ENCODE results near the gene CEP63.

Gene CEP63

DNA sequence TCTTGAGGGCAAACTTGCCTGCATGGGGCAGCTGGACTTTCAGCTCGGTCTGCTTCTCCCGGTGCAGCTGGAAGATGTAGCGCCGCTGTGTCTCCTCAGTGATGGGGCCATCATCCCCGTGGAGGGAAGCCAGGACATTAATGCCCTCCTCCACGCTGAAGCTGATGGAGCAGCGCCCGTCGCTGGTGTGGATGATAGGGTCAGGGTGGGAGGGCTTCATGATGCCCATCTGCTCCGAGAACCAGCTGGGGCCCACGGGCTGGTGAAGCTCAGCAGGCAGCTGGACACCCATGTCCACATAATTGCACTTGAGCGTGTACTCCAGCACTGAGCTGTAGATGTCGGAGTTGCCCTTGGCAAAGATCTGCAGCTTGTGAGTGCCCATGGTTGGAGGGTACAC, 118.1 kb downstream of the CEP63 start:
- H3K27ac ChIP-seq: no peak overlapping the region
- DNase-seq (ENCODE audit: low spot score): no peak
- TF ChIP-seq CTCF (IDR thresholded peaks at IDR 0.05): no peak
- no peak overlapping the region for H3K4me3 ChIP-seq

DNA sequence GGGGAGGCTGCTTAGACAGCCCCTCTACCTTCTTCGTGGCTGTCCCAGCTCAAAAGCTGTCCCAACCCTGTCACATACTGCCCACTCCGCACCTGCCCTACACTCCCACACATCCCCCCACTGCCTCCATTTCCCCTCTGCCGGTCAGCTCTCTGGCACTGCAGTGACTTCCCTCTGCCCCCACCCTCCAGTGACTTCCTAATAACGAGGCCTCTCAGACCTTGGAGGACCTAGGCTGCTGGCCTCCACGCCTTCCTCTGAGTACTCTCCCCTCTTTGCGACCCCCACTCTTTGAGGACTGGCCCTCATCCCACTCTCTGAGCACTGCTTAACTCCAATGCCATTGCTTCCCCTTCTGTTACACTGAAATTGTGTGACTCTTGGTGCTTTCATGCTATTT, 119.7 kb downstream of the CEP63 start:
- DNase-seq (ENCODE audit: low spot score): no peak
- TF ChIP-seq CTCF (IDR thresholded peaks at IDR 0.05): no peak

GRCh38 chr3:134606033-134607025, 120.5 kb downstream of the CEP63 start:
- no peak overlapping the region for H3K27ac ChIP-seq
- no peak overlapping the region for H3K4me3 ChIP-seq
- no peak for DNase-seq (ENCODE audit: low spot score)
- no peak for TF ChIP-seq CTCF (IDR thresholded peaks at IDR 0.05)

More for the DNA sequence above, 119.7 kb downstream of the CEP63 start:
- Histone ChIP-seq H3K27ac (no peak overlapping the region), H3K4me3 (no peak overlapping the region)

- Histone ChIP-seq H3K27ac (no peak overlapping the region), H3K4me3 (no peak overlapping the region)
- no peak for TF ChIP-seq CTCF (IDR thresholded peaks at IDR 0.05)
- no peak for DNase-seq (ENCODE audit: low spot score)
These were observed 121.5 kb downstream of the CEP63 start for GRCh38 chr3:134607054-134608022.

DNA sequence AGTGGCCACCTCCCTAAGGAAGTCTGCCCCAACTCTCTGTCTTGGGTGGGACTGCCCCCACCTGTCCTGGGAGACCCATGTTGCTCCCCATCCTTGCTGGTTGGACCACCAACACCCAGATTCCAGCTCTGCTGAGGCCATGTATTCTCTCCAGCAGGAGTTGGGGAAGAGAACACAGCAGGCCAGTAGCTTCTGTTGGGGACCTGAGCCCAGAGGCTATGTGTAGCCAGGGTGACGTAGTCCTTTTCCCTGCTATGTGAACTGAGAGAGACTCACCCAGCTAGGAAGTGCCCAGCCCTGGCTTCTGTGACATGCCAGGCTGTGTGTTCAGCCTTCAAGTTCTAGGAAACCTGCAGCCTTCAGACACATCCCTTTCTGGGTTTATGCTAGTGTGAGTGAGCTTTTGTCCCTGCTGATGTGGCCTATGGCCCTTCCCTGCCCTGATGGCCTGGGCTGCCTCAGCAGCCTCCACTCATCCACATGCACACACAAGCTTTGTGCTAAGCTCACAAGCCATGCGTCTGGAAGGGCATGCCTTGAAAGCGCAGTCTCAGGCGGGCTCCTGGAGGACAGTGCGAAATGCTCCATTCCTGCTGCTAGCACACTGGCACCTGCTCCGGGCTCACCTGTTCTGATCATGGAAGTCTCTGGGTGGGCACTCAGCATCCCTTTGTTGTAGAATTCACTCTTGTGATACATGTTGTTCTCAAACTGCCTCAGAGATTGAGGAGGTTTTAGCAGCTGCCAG, 122.3 kb downstream of the CEP63 start:
- H3K27ac ChIP-seq: no peak overlapping the region

More for the DNA sequence above, 122.3 kb downstream of the CEP63 start:
- no peak for TF ChIP-seq CTCF (IDR thresholded peaks at IDR 0.05)
- no peak overlapping the region for H3K4me3 ChIP-seq
- no peak for DNase-seq (ENCODE audit: low spot score)

Data from coronary artery (tissue), 2 donors.